Activated CD4-positive, alpha-beta T cell treated with anti-CD3 and anti-CD28 coated beads for 36 hours (primary cell): ENCODE measurements around the gene PLPPR5. TPM values are rescaled to one million over a fixed set of nuclear protein-coding genes. Genes with fewer than 3 reads are reported as not detected.

ENCODE experiments used
- ATAC-seq: fragments of 200-7000 bp; cut with Tn5 transposase; one replicate; pipeline ENCODE4 v1.10.0; 2021; ENCODE audit warnings: mild to moderate bottlenecking, moderate library complexity
- CTCF ChIA-PET: fragments of 350-600 bp; sonication (Branson Sonifier 250); formaldehyde crosslinking; loops from one replicate; lab custom pipeline; 2021; ENCODE audit warnings: antibody characterized with exemption; lab: Charles Lee
- POLR2A ChIA-PET: fragments of 350-600 bp; sonication (Branson Sonifier 250); formaldehyde crosslinking; loops from one replicate; lab custom pipeline; 2021; ENCODE audit warnings: antibody characterized with exemption, inconsistent platforms; lab: Charles Lee
- DNase-seq: peaks from one replicate; pipeline ENCODE4 v3.0.0-alpha.2; 2020
- H3K27ac Mint-ChIP-seq: one replicate; pipeline ENCODE4 v1.8.0; 2021; ENCODE audit warnings: mixed read lengths
- H3K27me3 Mint-ChIP-seq: one replicate; pipeline ENCODE4 v1.8.0; 2021; ENCODE audit warnings: mixed read lengths
- H3K36me3 Mint-ChIP-seq: one replicate; pipeline ENCODE4 v1.8.0; 2021; ENCODE audit warnings: low read depth, mixed read lengths
- H3K4me1 Mint-ChIP-seq: one replicate; pipeline ENCODE4 v1.8.0; 2021; ENCODE audit warnings: mixed read lengths
- H3K4me3 Mint-ChIP-seq: one replicate; pipeline ENCODE4 v1.8.0; 2021; ENCODE audit warnings: mild to moderate bottlenecking, moderate library complexity, mixed read lengths
- H3K9me3 Mint-ChIP-seq: one replicate; pipeline ENCODE4 v1.8.0; 2021; ENCODE audit warnings: low read depth, mixed read lengths
- intact Hi-C, 2 experiments: fragments of 100-400 bp; cut with DNase I in 1 of 2; cut with micrococcal nuclease in 1 of 2; formaldehyde crosslinking; loops; one replicate each; pipeline versions ENCODE4 v1.14.2 to v1.15.1; 2022 to 2024; cut with DNase I, micrococcal nuclease
- total RNA-seq, 2 experiments: library from RNA; stranded (reverse); gene quantifications; one replicate each; pipeline ENCODE4 v1.2.3, GENCODE V29; 2021

The PLPPR5 gene
- total RNA-seq, 2 experiments from 2014 or later: not detected

- Mint-ChIP-seq H3K27ac (no peak overlapping the region), H3K4me3 (peak overlapping the region; percentile 41), H3K27me3 (peaks cover 35% of the 10 kb centered on the region), H3K36me3 (no peaks in the 10 kb centered on the region), H3K9me3 (no peaks in the 10 kb centered on the region), H3K4me1 (peaks cover 4% of the 10 kb centered on the region)
- ChIA-PET CTCF (interaction anchor here (0.8 kb wide), 1 partner anchor 83 kb away, joined by 3 read pairs; no protein-coding TSS in a partner anchor), POLR2A (no interaction called here)
- ATAC-seq (no peak), DNase-seq (no peak)
- intact Hi-C loops: no loop called here
These were observed 944 bp downstream of the PLPPR5 start for GRCh38 chr1:99003581-99004253.

- Mint-ChIP-seq H3K4me3 (no peak overlapping the region), H3K9me3 (no peaks in the 10 kb centered on the region), H3K4me1 (peaks cover 10% of the 10 kb centered on the region), H3K27ac (no peak overlapping the region), H3K27me3 (peaks cover 2% of the 10 kb centered on the region), H3K36me3 (no peaks in the 10 kb centered on the region)
- ATAC-seq (no peak), DNase-seq (no peak)
- ChIA-PET POLR2A (no interaction called here), CTCF (interaction anchor here (1.7 kb wide), 1 partner anchor 9 kb away, joined by 5 read pairs; no protein-coding TSS in a partner anchor)
- intact Hi-C loops: loop anchor here in 1 of 2 experiments (5.0 kb wide), 1 partner anchor 196 kb away; no protein-coding TSS in a partner anchor
These were observed 11.8 kb downstream of the PLPPR5 start for GRCh38 chr1:98992844-98993243.

- Mint-ChIP-seq H3K27me3 (no peaks in the 10 kb centered on the region), H3K36me3 (no peaks in the 10 kb centered on the region), H3K4me3 (no peak overlapping the region), H3K4me1 (peaks cover 10% of the 10 kb centered on the region), H3K27ac (peak overlapping the region; percentile 77), H3K9me3 (no peaks in the 10 kb centered on the region)
- ATAC-seq: peak; percentile 87
- intact Hi-C loops: loop anchor here in 1 of 2 experiments (5.0 kb wide), 1 partner anchor 194 kb away; no protein-coding TSS in a partner anchor
- ChIA-PET CTCF (interaction anchor here (0.6 to 1.7 kb wide), 3 partner anchors 10 to 198 kb away, joined by 3 to 5 read pairs (median 5); no protein-coding TSS in a partner anchor), POLR2A (interaction anchor here (0.7 kb wide), 1 partner anchor 469 kb away, joined by 4 read pairs; no protein-coding TSS in a partner anchor)
- DNase-seq: peak; percentile 43
These were observed 13.3 kb downstream of the PLPPR5 start for GRCh38 chr1:98991127-98992012.

- DNase-seq: no peak
- no peaks in the 10 kb centered on the region for H3K9me3 Mint-ChIP-seq
- no peaks in the 10 kb centered on the region for H3K27me3 Mint-ChIP-seq
- peaks cover 10% of the 10 kb centered on the region for H3K4me1 Mint-ChIP-seq
- no peak for ATAC-seq
- ChIA-PET CTCF (no interaction called here), POLR2A (no interaction called here)
- H3K36me3 Mint-ChIP-seq: no peaks in the 10 kb centered on the region
- no peak overlapping the region for H3K4me3 Mint-ChIP-seq
- intact Hi-C loops: no loop called here
- no peak overlapping the region for H3K27ac Mint-ChIP-seq
These were observed 15.1 kb downstream of the PLPPR5 start for GRCh38 chr1:98989556-98989907.

- H3K4me1 Mint-ChIP-seq: peaks cover 10% of the 10 kb centered on the region
These were observed 15.6 kb downstream of the PLPPR5 start for GRCh38 chr1:98988904-98989555.

DNA sequence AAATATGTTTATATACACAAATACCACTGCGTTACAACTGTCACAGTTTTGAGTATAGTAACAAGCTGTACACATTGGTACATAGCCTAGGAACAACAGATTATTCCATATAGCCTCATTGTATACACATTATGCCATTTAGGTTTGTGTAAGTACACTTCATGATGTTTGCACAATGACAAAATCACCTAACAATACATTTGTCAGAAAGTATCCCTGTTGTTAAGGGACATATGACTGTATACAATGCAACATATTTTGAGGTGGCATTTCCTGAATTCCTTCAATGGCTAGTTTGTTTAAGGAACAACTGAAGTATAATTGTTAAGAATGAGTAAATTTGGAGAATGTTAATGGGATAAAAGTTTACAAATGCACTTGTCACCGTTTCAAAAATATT is 19.0 kb downstream of the PLPPR5 start:
- no peak overlapping the region for H3K4me3 Mint-ChIP-seq
- ChIA-PET CTCF (interaction anchor here (1.1 kb wide), 1 partner anchor 191 kb away, joined by 3 read pairs; no protein-coding TSS in a partner anchor), POLR2A (no interaction called here)
- no peaks in the 10 kb centered on the region for H3K27me3 Mint-ChIP-seq
- intact Hi-C loops: no loop called here
- peaks cover 8% of the 10 kb centered on the region for H3K4me1 Mint-ChIP-seq
- no peak overlapping the region for H3K27ac Mint-ChIP-seq
- no peaks in the 10 kb centered on the region for H3K36me3 Mint-ChIP-seq
- no peak for ATAC-seq
- DNase-seq: no peak
- H3K9me3 Mint-ChIP-seq: peaks cover 6% of the 10 kb centered on the region

More at GRCh38 chr1:98988904-98989555, 15.6 kb downstream of the PLPPR5 start:
- Mint-ChIP-seq H3K4me3 (no peak overlapping the region), H3K27me3 (no peaks in the 10 kb centered on the region), H3K36me3 (no peaks in the 10 kb centered on the region), H3K9me3 (no peaks in the 10 kb centered on the region), H3K27ac (no peak overlapping the region)
- ChIA-PET CTCF (no interaction called here), POLR2A (no interaction called here)
- intact Hi-C loops: no loop called here
- ATAC-seq: no peak
- DNase-seq: no peak

DNA sequence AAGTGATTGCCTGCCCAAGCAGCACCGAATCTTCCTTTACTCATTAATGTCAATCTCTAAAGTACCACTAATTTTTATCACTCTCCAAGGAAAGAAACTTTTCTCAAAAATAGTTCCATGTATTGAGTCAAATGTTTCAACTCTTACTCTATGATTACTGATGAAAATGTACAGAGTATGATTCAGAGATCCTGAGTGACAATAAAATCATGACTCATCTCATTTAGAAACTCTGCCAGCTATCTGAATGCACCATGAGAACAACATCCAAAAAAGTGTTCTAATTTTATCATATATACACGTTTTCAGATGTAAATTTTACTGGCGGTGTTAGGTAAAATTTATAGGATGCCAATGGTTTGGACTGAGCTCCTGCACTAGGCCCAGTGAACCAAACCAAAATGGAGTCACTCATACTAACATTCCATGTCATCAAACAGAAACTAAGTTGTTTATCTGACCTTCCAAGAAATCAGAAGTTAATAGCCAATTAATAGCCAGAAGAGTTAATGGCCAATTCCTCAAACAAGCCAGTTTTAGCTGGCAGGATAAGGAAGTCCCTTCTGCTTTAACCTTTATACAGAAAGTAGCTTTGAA is 22.6 kb downstream of the PLPPR5 start:
- ChIA-PET CTCF (interaction anchor here (0.6 to 1.0 kb wide), 2 partner anchors 162 to 188 kb away, joined by 3 read pairs; no protein-coding TSS in a partner anchor), POLR2A (no interaction called here)
- peak; percentile 69 for ATAC-seq
- Mint-ChIP-seq H3K27ac (no peak overlapping the region), H3K27me3 (peaks cover 3% of the 10 kb centered on the region), H3K36me3 (no peaks in the 10 kb centered on the region), H3K4me3 (no peak overlapping the region), H3K4me1 (peaks cover 12% of the 10 kb centered on the region), H3K9me3 (peaks cover 6% of the 10 kb centered on the region)
- intact Hi-C loops: no loop called here
- DNase-seq: no peak

DNA sequence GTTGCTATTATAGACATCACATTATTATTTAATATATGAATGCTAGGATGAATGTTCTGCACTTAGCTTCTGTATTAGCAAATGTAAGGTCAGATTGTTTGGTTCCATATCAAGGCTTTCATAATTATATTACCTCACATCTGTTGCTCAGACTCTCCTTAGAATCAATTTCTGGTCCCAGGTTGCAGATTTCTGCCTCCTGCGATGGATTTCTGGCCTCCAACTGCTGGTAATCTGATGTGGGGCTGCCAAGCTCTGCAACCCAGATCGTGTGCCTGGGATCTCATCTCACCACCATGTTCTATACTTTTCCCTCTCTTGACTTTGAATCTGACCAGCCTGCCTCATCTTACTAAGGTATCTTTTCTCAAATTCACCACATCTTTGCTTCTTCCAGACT is 25.2 kb downstream of the PLPPR5 start:
- no peak overlapping the region for H3K27ac Mint-ChIP-seq
- intact Hi-C loops: no loop called here
- POLR2A ChIA-PET: interaction anchor here (0.7 kb wide), 1 partner anchor 29 kb away, joined by 3 read pairs; no protein-coding TSS in a partner anchor
- no peak overlapping the region for H3K4me3 Mint-ChIP-seq
- peaks cover 3% of the 10 kb centered on the region for H3K27me3 Mint-ChIP-seq
- no peaks in the 10 kb centered on the region for H3K36me3 Mint-ChIP-seq
- CTCF ChIA-PET: no interaction called here
- H3K4me1 Mint-ChIP-seq: peaks cover 12% of the 10 kb centered on the region
- DNase-seq (no peak), ATAC-seq (no peak)
- peaks cover 6% of the 10 kb centered on the region for H3K9me3 Mint-ChIP-seq

- CTCF ChIA-PET: interaction anchor here (0.7 kb wide), 1 partner anchor 191 kb away, joined by 5 read pairs; no protein-coding TSS in a partner anchor
- POLR2A ChIA-PET: no interaction called here
- Mint-ChIP-seq H3K27me3 (peaks cover 3% of the 10 kb centered on the region), H3K9me3 (no peaks in the 10 kb centered on the region), H3K4me1 (peaks cover 3% of the 10 kb centered on the region), H3K27ac (no peak overlapping the region), H3K4me3 (no peak overlapping the region), H3K36me3 (no peaks in the 10 kb centered on the region)
- ATAC-seq (no peak), DNase-seq (no peak)
- intact Hi-C loops: no loop called here
These were observed 28.9 kb downstream of the PLPPR5 start for GRCh38 chr1:98975810-98976209.

- Mint-ChIP-seq H3K27me3 (peaks cover 3% of the 10 kb centered on the region), H3K9me3 (no peaks in the 10 kb centered on the region), H3K4me1 (peaks cover 2% of the 10 kb centered on the region), H3K36me3 (no peaks in the 10 kb centered on the region), H3K27ac (no peak overlapping the region), H3K4me3 (no peak overlapping the region)
- ATAC-seq (no peak), DNase-seq (no peak)
- intact Hi-C loops: no loop called here
- CTCF ChIA-PET: no interaction called here
- POLR2A ChIA-PET: no interaction called here
These were observed 29.5 kb downstream of the PLPPR5 start for GRCh38 chr1:98975113-98975512.
